Measurements from ENCODE around the gene TSPAN32. TPM values are rescaled to one million over a fixed set of nuclear protein-coding genes. Genes with fewer than 3 reads are reported as not detected.

The TSPAN32 gene
- total RNA-seq, 1 donor: 1.4 TPM

GRCh38 chr11:2310073-2310785 is 8.4 kb downstream of the TSPAN32 start:
- peaks cover 26% of the 10 kb centered on the region for H3K4me1 ChIP-seq (ENCODE audit: insufficient read depth, low read length)
- H3K27ac ChIP-seq (ENCODE audit: low read depth, low read length): no peak overlapping the region
- H2AFZ ChIP-seq (ENCODE audit: low read length): no peak overlapping the region
- no peaks in the 10 kb centered on the region for H3K36me3 ChIP-seq (ENCODE audit: insufficient read depth, low read length)
- DNase-seq (ENCODE audit: insufficient read length, low spot score, missing footprints): peak; percentile 57
- no peak overlapping the region for H3K4me2 ChIP-seq (ENCODE audit: insufficient read depth, low read length)
- H3K79me2 ChIP-seq (ENCODE audit: insufficient read depth, low read length): no peaks in the 10 kb centered on the region
- no peaks in the 10 kb centered on the region for H4K20me1 ChIP-seq (ENCODE audit: insufficient read depth, low read length)
- H3K9me3 ChIP-seq (ENCODE audit: low read depth, low read length): no peaks in the 10 kb centered on the region
- no peak for TF ChIP-seq CTCF (IDR thresholded peaks at IDR 0.05; ENCODE audit: extremely low read depth, low read depth, low read length)
- no peaks in the 10 kb centered on the region for H3K27me3 ChIP-seq (ENCODE audit: insufficient read depth, low read length)
- H3K4me3 ChIP-seq (ENCODE audit: insufficient read depth, low read length): no peak overlapping the region

- TF ChIP-seq CTCF (IDR thresholded peaks at IDR 0.05; ENCODE audit: extremely low read depth, low read depth, low read length): no peak
- Histone ChIP-seq H3K36me3 (ENCODE audit: insufficient read depth, low read length) (no peaks in the 10 kb centered on the region), H4K20me1 (ENCODE audit: insufficient read depth, low read length) (no peaks in the 10 kb centered on the region), H3K4me2 (ENCODE audit: insufficient read depth, low read length) (no peak overlapping the region), H3K9me3 (ENCODE audit: low read depth, low read length) (no peaks in the 10 kb centered on the region), H2AFZ (ENCODE audit: low read length) (no peak overlapping the region), H3K27me3 (ENCODE audit: insufficient read depth, low read length) (no peaks in the 10 kb centered on the region), H3K4me1 (ENCODE audit: insufficient read depth, low read length) (peaks cover 20% of the 10 kb centered on the region), H3K79me2 (ENCODE audit: insufficient read depth, low read length) (no peaks in the 10 kb centered on the region), H3K4me3 (ENCODE audit: insufficient read depth, low read length) (no peak overlapping the region), H3K27ac (ENCODE audit: low read depth, low read length) (no peak overlapping the region)
- no peak for DNase-seq (ENCODE audit: insufficient read length, low spot score, missing footprints)
These were observed 9.1 kb downstream of the TSPAN32 start for GRCh38 chr11:2310786-2311352.

- peak overlapping the region; percentile 72 for H2AFZ ChIP-seq (ENCODE audit: low read length)
- peak; percentile 73 for DNase-seq (ENCODE audit: insufficient read length, low spot score, missing footprints)
- no peaks in the 10 kb centered on the region for H3K36me3 ChIP-seq (ENCODE audit: insufficient read depth, low read length)
- H3K4me3 ChIP-seq (ENCODE audit: insufficient read depth, low read length): no peak overlapping the region
- no peak for TF ChIP-seq CTCF (IDR thresholded peaks at IDR 0.05; ENCODE audit: extremely low read depth, low read depth, low read length)
- no peak overlapping the region for H3K4me2 ChIP-seq (ENCODE audit: insufficient read depth, low read length)
- no peaks in the 10 kb centered on the region for H4K20me1 ChIP-seq (ENCODE audit: insufficient read depth, low read length)
- no peaks in the 10 kb centered on the region for H3K27me3 ChIP-seq (ENCODE audit: insufficient read depth, low read length)
- no peaks in the 10 kb centered on the region for H3K79me2 ChIP-seq (ENCODE audit: insufficient read depth, low read length)
- peaks cover 14% of the 10 kb centered on the region for H3K4me1 ChIP-seq (ENCODE audit: insufficient read depth, low read length)
- no peak overlapping the region for H3K27ac ChIP-seq (ENCODE audit: low read depth, low read length)
- no peaks in the 10 kb centered on the region for H3K9me3 ChIP-seq (ENCODE audit: low read depth, low read length)
These were observed 9.7 kb downstream of the TSPAN32 start for GRCh38 chr11:2311353-2312133.
